HG02970 (cell line): ENCODE measurements around the gene WNT5A.
"Not testable (repeated sequence)": the region's sequence is repeated elsewhere in the genome, so short reads cannot be mapped to it uniquely, and the experiment has no call there.

ENCODE experiments used
- ATAC-seq: cut with Tn5 transposase; IDR thresholded peaks from one replicate; pipeline ENCODE4 v1.9.1; 2021; ENCODE audit warnings: mild to moderate bottlenecking, moderate library complexity, moderate number of reproducible peaks; ENCODE audit not compliant: unreplicated experiment, low FRiP score

WNT5A gene

DNA sequence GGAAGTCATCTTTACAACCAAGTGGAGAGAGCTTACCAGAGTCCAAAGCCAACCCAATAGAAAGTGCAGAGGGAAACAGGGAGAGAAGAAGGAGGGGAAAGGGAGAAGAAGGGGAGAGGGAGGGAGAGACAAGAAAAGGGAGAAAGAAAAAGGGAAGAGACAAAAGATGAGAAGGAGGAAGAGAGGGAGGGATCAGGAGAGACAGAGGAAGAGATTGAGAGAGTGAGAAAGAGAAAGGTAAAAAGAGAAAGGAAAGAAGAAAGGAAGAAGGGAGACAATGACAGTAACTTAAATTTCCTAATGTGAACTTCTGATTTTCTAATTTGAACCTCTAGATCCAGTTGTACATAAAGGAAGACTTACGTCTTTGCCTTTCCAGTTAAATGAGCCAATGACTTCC lies 20.7 kb upstream of the WNT5A start:
- no peak for ATAC-seq

- no peak for ATAC-seq
Observed at GRCh38 chr3:55505776-55506175, 18.7 kb upstream of the WNT5A start.

GRCh38 chr3:55505102-55505501 lies 18.0 kb upstream of the WNT5A start:
- ATAC-seq, result not testable (repeated sequence)

DNA sequence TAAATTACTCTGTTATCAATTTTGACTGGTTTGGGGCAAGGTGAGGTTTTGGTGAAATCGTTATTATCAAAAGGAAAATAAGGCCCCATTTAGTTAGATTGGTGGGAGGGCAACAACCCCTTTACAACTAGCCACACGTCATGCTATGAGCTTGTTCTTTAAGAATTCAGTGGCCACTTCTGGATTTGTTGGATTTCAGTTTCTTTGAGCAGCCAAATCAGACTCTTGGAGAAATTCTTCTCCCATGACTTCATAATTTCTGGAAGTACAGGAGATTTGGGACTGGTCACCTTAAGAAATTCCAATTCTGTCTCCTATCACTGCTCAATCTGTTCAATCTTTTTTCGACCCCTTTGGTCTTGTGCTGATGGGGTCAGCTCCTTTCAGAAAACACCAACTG lies 14.8 kb upstream of the WNT5A start:
- no peak for ATAC-seq

GRCh38 chr3:55500555-55501330 lies 13.6 kb upstream of the WNT5A start:
- ATAC-seq, result no peak

DNA sequence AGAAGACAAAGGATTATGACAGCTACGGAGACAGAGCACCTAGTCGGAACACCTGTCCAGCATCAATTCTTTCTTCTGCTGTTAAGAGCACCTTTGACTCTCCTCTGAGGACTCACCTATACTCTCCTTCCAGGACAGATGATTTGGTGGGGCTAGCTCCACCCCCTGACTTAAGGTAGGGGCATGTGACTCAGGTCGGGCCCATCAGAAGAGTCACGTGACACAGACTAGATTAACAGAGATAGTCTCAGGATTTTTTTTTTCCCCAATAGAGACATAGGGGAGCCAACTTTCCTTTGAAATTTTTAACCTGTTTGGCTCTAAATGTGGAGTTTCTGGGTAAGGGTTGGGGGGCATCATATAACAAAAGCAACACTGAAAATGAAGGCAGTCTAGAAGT lies 11.4 kb upstream of the WNT5A start:
- no peak for ATAC-seq

DNA sequence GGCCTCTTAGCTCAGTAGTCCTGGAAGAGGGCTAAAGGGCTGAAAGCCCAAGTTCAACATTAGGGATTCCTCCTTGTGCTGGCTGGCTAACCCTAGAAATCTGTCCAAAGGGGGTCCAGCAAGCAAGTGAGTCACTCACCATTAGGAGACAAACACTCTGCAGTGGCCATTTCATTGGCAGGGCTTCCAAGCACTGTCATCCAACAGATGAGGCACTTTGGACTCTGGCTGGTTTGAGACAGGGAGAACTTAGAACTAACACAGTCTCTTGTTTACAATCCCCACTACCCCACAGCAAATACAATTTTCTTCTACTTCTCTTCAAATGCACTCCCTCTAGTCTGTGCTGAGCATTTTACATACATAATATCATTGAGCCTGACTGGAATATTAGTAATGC lies 10.1 kb upstream of the WNT5A start:
- ATAC-seq, result no peak

DNA sequence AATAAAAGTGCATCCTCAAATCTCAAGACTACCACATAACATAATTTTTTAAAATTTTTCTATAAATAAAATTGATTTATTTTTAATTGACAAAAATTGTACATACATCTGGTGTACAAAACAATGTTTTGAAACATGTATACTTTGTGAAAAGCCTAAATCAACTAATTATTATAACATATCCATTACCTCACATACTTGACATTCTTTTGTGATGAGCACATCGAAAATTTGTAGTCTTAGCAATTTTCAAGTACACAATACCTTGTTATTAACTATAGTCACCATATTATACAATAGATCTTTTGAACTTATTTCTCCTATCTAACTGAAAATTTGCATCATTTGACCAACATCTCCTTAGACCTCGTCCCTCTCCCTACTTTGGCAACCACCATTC lies 7.9 kb upstream of the WNT5A start:
- no peak for ATAC-seq

- no peak for ATAC-seq
Observed at GRCh38 chr3:55492976-55493375, 5.9 kb upstream of the WNT5A start.

DNA sequence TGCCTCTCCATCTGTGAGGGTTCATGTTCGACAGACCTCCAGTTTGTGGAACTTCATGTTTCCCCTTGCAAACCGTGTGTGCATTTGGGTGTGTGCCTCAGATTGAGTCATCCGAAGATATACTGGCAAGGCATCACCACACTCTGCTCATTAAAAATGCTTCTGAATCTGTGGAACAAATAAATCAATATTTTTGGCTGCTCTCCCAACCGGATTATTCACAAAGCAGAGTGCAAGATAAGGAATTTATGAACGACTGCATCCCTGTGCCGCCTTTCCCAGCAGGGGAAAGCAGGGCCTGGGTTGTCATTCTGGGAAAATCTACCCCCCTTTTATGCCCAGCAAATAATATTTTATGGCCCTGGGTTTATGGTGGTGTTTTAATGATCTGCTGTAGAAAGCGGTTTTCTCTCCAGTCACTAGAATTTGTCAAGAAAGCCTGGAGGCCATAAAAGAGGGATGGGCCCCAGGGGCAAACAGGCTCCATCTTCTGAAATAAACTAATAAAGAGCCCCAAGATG lies 4.2 kb upstream of the WNT5A start:
- ATAC-seq, result no peak

GRCh38 chr3:55490276-55490913 lies 3.3 kb upstream of the WNT5A start:
- no peak for ATAC-seq

- no peak for ATAC-seq
Observed at GRCh38 chr3:55489798-55490132, 2.7 kb upstream of the WNT5A start.

GRCh38 chr3:55488398-55489055 lies 1.4 kb upstream of the WNT5A start:
- no peak for ATAC-seq

DNA sequence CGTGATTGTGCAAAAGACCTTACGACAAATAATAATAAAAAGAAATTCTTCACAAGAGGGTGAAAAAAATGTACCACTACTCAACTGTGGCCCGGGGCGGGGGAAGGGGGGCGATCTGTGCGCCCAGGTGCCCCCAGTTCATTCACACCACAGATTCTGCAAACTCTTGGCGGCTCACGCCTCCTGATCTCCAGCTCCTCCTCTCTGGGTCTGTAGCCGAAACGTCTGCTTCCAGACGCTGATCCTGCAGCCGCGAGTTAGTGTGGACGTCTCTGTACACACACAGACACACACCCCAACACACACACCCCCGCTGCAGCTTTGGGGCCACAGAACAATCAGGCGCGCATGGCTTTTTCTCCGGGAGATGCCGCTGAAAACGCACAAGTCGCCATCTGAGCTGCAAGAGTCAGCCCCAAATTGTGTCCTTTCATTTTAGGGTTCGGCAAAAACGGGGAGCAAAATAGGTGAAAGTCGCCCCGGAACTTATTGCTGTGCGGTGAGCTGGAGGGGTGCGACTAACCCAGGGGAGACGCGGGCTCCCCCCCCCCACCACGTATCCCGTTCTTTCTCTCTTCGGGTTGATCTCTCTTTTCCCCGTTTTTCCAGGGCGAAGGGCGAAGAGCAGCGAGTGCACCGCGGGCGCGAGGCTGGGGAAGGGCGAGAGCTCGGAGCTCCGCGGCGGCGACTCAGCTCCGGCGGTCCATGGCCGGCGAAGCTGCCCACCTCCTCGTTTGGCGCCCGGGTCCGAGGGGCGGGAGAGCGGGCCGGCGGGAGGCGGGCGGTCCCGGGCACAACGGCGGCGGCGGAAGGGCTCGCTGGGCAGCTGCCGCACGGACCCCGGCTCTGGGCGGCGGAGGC lies 505 bp upstream of the WNT5A start:
- ATAC-seq, result no peak

- ATAC-seq, result no peak
Observed at GRCh38 chr3:55486101-55486856, 827 bp downstream of the WNT5A start.

GRCh38 chr3:55484801-55485791 lies 2.0 kb downstream of the WNT5A start:
- ATAC-seq, result no peak

DNA sequence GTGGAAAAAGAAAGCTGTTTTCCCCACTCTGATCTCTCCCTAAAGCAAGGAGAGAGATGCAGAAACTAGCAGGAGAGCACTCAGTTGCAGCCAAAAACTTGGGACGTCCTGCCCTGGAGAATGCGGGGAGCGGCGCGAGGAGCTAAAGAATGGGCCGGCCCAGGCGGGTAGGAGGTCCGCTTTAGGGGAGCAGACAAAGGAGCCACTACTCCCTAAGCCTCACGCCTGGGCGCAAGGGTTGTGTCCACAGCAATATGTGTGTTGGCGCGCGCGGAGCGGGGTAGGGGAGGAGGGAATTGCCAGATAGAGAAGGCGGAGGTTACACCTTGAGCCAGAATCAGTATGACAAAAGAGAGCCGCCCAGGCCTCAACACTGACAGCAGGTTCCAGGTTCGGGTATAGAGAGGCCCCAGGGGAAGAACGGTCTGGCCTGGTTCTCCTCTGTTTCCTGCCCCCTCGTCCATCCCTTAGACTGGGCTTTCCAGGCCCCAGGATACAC lies 2.9 kb downstream of the WNT5A start:
- ATAC-seq, result no peak

DNA sequence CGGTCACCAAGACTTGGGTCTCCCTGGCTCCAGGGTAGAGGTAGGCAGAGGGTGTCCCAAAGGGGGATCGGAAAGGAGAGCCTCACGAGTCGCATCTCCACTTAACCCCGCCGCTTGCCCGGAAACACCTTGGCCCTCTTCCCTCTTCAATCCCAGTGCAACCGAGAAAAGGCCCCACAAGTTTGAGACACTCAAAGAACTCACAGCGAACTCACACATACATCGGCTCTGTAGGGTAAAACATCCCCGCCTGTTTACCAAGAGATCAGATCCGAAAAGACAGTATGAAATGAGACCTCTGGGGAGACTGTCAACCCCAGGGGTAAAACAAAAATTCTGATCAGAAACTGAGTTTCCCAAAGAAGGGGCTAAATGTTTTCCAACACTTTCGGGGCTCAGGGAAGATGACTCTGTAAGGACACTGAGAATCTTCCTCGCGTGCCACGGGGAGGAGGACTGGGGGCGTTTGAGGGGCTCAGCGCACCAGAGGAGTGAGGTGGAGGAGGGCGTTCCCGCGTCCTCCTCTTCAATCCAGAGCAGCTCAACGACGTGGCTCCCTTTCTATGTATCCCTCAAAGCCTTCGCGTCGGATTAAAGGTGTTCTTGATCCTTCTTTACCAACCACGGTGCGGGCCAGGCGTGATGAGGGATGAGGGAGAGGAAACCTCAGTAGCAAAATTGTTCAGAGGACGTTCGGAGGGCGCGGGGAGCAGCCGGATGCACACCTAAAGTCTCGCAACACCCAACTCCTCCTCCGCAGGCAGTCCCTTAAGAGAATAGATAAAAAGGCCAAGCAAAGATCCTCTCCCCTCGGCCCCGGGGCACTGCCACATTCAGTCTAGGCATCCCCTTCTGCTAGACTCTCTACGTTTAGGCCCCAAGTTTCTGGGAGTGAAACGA lies 3.7 kb downstream of the WNT5A start:
- ATAC-seq, result no peak
